ENCODE data around the gene PSME1. TPM values are rescaled to one million over a fixed set of nuclear protein-coding genes. Genes with fewer than 3 reads are reported as not detected.

PSME1 gene
- total and polyA plus RNA-seq, 10 of the 15 experiments (the other 5 are each of a cell fraction or from before 2014, with no cell fraction given), result 250 to 1,378 (median 412) TPM

- TF ChIP-seq PRDM15 (CRISPR knock-in tag; IDR thresholded peaks at IDR 0.05) (no peak), NFXL1 (IDR thresholded peaks at IDR 0.05; ENCODE audit: borderline replicate concordance) (no peak), IKZF1 (conservative IDR thresholded peaks at IDR 0.05) (no peak; the same call in 1 of the 2 replicates), MEF2A (IDR thresholded peaks at IDR 0.05; ENCODE audit: insufficient read depth, low read depth, low read length) (no peak), NRF1 (conservative IDR thresholded peaks at IDR 0.05; ENCODE audit: low read depth, low read length) (no peak), IRF4 (IDR thresholded peaks at IDR 0.05; ENCODE audit: low read depth, low read length) (no peak), STAT1 (conservative IDR thresholded peaks at IDR 0.05) (no peak), WRNIP1 (IDR thresholded peaks at IDR 0.05; ENCODE audit: borderline replicate concordance, low read depth, low read length) (no peak), NFIC (IDR thresholded peaks at IDR 0.05; ENCODE audit: low read depth, low read length) (no peak), CREM (IDR thresholded peaks at IDR 0.05; ENCODE audit: low read depth) (0 out of 2 replicates have a peak, but pooled peaks have one; percentile 11), CUX1 (IDR thresholded peaks at IDR 0.05; ENCODE audit: insufficient replicate concordance, low read depth, low read length) (no peak), ATF7 (IDR thresholded peaks at IDR 0.05; ENCODE audit: low read depth) (no peak), SUPT20H (IDR thresholded peaks at IDR 0.05; ENCODE audit: borderline replicate concordance, control insufficient read depth, low read depth, low read length) (no peak), USF1 (IDR thresholded peaks at IDR 0.05; ENCODE audit: borderline replicate concordance, extremely low read length, insufficient read depth, low read depth, low read length) (no peak), CREB1 (IDR thresholded peaks at IDR 0.05; ENCODE audit: low read depth) (no peak), BMI1 (IDR thresholded peaks at IDR 0.05; ENCODE audit: borderline replicate concordance) (no peak), PBX3 (IDR thresholded peaks at IDR 0.05; ENCODE audit: insufficient replicate concordance, low read depth, low read length) (no peak), USF2 (IDR thresholded peaks at IDR 0.05; ENCODE audit: borderline replicate concordance, low read depth, low read length) (no peak), LARP7 (IDR thresholded peaks at IDR 0.05) (no peak)
Measured at GRCh38 chr14:24146453-24146977, 10.5 kb downstream of the PSME1 start, which contains the start of gene PSME2 (continued).
